ENCODE measurements around the gene CYP4F22. TPM values are rescaled to one million over a fixed set of nuclear protein-coding genes. Genes with fewer than 3 reads are reported as not detected.
"Not testable (repeated sequence)": the region's sequence is repeated elsewhere in the genome, so short reads cannot be mapped to it uniquely, and the experiment has no call there.

The CYP4F22 gene
- total RNA-seq, 2 donors from 2014 or later: 0.24 to 0.86 TPM

GRCh38 chr19:15584095-15584494 lies 75.8 kb downstream of the CYP4F22 start:
- no peaks in the 10 kb centered on the region for H3K9me3 Mint-ChIP-seq
- ATAC-seq (no peak), DNase-seq (ENCODE audit: low spot score) (no peak)
- no peaks in the 10 kb centered on the region for H3K36me3 Mint-ChIP-seq
- H3K27me3 Mint-ChIP-seq: peaks cover 20% of the 10 kb centered on the region in 2 donors
- peaks cover 0 to 6% of the 10 kb centered on the region in 2 donors for H3K4me1 Mint-ChIP-seq (ENCODE audit: low read depth in 2 of 2)
- no peak overlapping the region for H3K27ac Mint-ChIP-seq
- no peak overlapping the region for H3K4me3 Mint-ChIP-seq

- ATAC-seq (peak; percentile 80 to 84), DNase-seq (ENCODE audit: low spot score) (peak; percentile 84)
- Mint-ChIP-seq H3K27ac (no peak overlapping the region), H3K4me3 (no peak overlapping the region), H3K36me3 (no peaks in the 10 kb centered on the region), H3K9me3 (no peaks in the 10 kb centered on the region), H3K27me3 (peaks cover 20% of the 10 kb centered on the region in 2 donors), H3K4me1 (ENCODE audit: low read depth in 2 of 2) (peaks cover 0 to 6% of the 10 kb centered on the region in 2 donors)
Measured at GRCh38 chr19:15584541-15585115, 76.3 kb downstream of the CYP4F22 start.

DNA sequence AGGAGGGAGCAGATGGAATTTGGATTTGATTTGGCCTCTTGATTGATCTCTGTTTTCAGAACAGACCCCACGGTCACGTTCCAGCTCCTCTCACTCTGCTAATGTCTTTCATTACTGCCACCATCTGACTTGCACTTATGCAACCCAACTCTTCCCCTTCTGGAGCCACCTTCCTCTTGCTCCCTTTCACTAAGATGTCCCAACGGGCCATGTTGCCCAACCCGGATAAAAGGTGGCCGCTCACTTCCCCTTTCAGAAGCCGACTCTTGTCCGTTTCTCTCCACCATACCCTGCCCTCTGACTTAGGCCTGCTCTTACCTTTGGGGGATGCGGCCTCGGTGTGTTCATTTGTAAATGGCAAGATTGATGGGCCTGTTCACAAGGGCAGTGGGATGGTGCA lies 79.3 kb downstream of the CYP4F22 start:
- H3K27me3 Mint-ChIP-seq: peaks cover 6 to 15% of the 10 kb centered on the region in 2 donors
- ATAC-seq: no peak
- no peak for DNase-seq (ENCODE audit: low spot score)
- no peak overlapping the region for H3K27ac Mint-ChIP-seq
- H3K4me3 Mint-ChIP-seq: no peak overlapping the region
- H3K4me1 Mint-ChIP-seq (ENCODE audit: low read depth in 2 of 2): peaks cover 0 to 6% of the 10 kb centered on the region in 2 donors
- no peaks in the 10 kb centered on the region for H3K9me3 Mint-ChIP-seq
- H3K36me3 Mint-ChIP-seq: no peaks in the 10 kb centered on the region

DNA sequence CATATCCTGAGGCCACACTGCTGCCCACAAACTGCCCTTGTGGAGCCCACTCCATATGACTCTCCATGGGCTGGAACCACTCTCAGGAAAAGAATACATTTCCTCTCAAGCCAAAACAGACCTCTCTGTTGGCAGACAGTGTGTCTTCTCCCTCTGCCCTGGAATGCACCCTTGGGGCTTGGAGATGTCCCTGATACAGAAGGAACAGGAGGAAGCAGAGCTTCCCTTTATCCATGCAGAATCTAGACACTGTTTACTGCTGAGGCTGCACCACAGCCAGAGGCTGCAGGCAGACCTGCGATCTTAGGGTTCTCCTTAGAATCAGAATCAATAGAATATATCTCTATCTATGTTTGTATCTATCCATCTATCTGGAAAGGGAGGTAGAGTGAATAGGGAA lies 79.9 kb downstream of the CYP4F22 start:
- Mint-ChIP-seq H3K4me1 (ENCODE audit: low read depth in 2 of 2) (peaks cover 0 to 6% of the 10 kb centered on the region in 2 donors), H3K36me3 (no peaks in the 10 kb centered on the region), H3K4me3 (no peak overlapping the region), H3K27ac (no peak overlapping the region), H3K9me3 (no peaks in the 10 kb centered on the region), H3K27me3 (peaks cover 12 to 15% of the 10 kb centered on the region in 2 donors)
- DNase-seq (ENCODE audit: low spot score): no peak
- no peak for ATAC-seq

DNA sequence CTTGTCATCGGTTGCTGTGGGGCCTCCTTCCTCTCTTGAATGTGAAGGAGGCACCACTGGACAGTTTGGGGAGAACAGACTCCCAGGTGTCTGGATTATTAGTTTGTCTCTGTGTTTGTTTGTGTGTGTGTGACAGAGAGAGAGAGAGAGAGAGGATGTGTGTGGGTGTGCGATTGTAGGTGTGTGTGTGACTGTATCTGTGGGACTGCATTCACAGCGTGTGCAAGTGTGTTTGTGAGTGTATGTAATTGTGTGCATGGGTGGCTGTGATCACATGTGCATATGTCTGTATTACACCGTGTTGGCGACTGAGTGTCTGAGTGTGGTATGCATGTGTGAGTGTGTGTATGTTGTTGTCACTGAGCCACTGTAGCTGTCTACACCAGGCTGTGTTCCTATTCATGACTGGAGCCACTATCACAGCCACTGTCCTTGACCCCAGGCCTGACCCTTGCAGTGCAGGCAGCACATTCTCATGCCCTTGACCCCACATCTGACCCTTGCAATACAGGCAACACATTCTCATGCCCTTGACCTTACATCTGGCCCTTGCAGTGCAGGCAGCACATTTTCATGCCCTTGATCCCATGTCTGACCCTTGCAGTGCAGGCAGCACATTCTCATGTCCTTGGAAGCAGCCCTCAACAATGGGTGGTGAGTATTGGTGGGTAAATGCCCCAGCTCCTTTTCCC lies 81.6 kb downstream of the CYP4F22 start:
- Mint-ChIP-seq H3K4me1 (ENCODE audit: low read depth in 2 of 2) (no peaks in the 10 kb centered on the region), H3K9me3 (no peaks in the 10 kb centered on the region), H3K27ac (no peak overlapping the region), H3K36me3 (no peaks in the 10 kb centered on the region), H3K27me3 (peaks cover 20 to 28% of the 10 kb centered on the region in 2 donors), H3K4me3 (no peak overlapping the region)
- DNase-seq (ENCODE audit: low spot score) (no peak), ATAC-seq (no peak)

GRCh38 chr19:15591796-15592195 lies 83.5 kb downstream of the CYP4F22 start:
- Mint-ChIP-seq H3K27ac (no peak overlapping the region), H3K9me3 (peaks cover 5% of the 10 kb centered on the region), H3K4me1 (ENCODE audit: low read depth in 2 of 2) (no peaks in the 10 kb centered on the region), H3K4me3 (no peak overlapping the region), H3K36me3 (peaks cover 11% of the 10 kb centered on the region), H3K27me3 (peaks cover 30 to 43% of the 10 kb centered on the region in 2 donors)
- DNase-seq (ENCODE audit: low spot score): no peak
- no peak for ATAC-seq

- H3K27me3 Mint-ChIP-seq: peaks cover 30 to 46% of the 10 kb centered on the region in 2 donors
- ATAC-seq; H3K4me3 Mint-ChIP-seq; DNase-seq (ENCODE audit: low spot score); H3K27ac Mint-ChIP-seq; H3K9me3 Mint-ChIP-seq; H3K4me1 Mint-ChIP-seq (ENCODE audit: low read depth in 2 of 2): not testable (repeated sequence)
- H3K36me3 Mint-ChIP-seq: peaks cover 14% of the 10 kb centered on the region
Measured at GRCh38 chr19:15592506-15592905, 84.2 kb downstream of the CYP4F22 start.

DNA sequence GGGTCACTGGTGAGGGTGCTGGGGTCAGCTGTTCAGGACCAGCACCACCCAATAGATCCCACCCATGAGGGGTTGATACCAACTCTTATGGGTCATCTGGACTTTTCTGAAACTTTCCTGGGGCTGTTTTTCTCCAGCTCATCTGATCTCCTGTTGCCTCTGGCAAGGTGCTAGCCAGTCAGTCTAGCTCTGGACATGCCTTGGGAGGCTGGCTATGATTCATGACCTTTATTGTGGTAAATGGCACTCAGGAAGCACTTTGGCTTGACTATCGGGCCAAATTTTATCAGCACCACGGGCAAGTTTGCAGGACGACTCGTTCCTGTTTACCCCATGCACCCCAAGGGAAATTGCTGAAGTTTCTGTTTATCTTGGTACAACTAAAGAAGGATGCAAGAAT lies 85.4 kb downstream of the CYP4F22 start:
- H3K27ac Mint-ChIP-seq; H3K4me1 Mint-ChIP-seq (ENCODE audit: low read depth in 2 of 2); DNase-seq (ENCODE audit: low spot score); H3K4me3 Mint-ChIP-seq; H3K9me3 Mint-ChIP-seq; ATAC-seq: not testable (repeated sequence)
- peaks cover 21 to 41% of the 10 kb centered on the region in 2 donors for H3K27me3 Mint-ChIP-seq
- H3K36me3 Mint-ChIP-seq: peaks cover 14% of the 10 kb centered on the region

DNA sequence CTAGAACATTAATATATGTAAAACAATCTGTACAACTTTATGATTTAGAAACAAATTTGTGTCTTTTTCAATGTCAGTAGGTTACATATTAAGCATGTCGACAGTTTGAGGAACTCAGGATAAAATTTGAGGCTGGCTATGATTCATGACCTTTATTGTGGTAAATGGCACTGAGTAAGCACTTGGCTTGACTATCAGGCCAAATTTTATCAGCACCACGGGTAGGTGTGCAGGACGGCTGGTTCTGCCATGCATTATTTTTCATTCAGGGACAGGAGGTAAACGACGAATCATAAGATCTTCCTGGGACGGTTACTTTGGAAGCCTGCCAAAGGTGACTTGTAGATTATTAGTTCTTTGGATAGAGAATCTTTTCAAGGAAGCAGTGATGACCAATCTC lies 86.7 kb downstream of the CYP4F22 start:
- no peaks in the 10 kb centered on the region for H3K4me1 Mint-ChIP-seq (ENCODE audit: low read depth in 2 of 2)
- H3K9me3 Mint-ChIP-seq: peaks cover 5% of the 10 kb centered on the region
- peaks cover 21 to 41% of the 10 kb centered on the region in 2 donors for H3K27me3 Mint-ChIP-seq
- DNase-seq (ENCODE audit: low spot score) (no peak), ATAC-seq (no peak)
- no peak overlapping the region for H3K4me3 Mint-ChIP-seq
- no peak overlapping the region for H3K27ac Mint-ChIP-seq
- H3K36me3 Mint-ChIP-seq: peaks cover 14% of the 10 kb centered on the region

Other genes starting within 250 kb of the CYP4F22 start
- gene BRD4, start 176.0 kb upstream of the CYP4F22 start, total RNA-seq: 100 to 1,000 TPM; 111 to 161 TPM
- gene AKAP8, start 128.7 kb upstream of the CYP4F22 start, total RNA-seq: 10 to 100 TPM; 61.4 to 78.3 TPM
- 100 to 1,000 TPM in 1 of 2 donors, 10 to 100 TPM in 1; 72.8 to 123 TPM for gene AKAP8L, start 89.5 kb upstream of the CYP4F22 start, total RNA-seq
- gene WIZ, start 58.6 kb upstream of the CYP4F22 start, total RNA-seq: 10 to 100 TPM; 27.3 to 46.3 TPM
- gene RASAL3, start 44.0 kb upstream of the CYP4F22 start, total RNA-seq: 100 to 1,000 TPM; 129 to 158 TPM
- gene PGLYRP2, start 29.0 kb upstream of the CYP4F22 start, total RNA-seq: not detected
- gene CYP4F8, start 106.7 kb downstream of the CYP4F22 start, total RNA-seq: not detected
- gene CYP4F3, start 132.4 kb downstream of the CYP4F22 start, total RNA-seq: under 1 TPM in 1 of 2 donors, not detected in 1; 0.12 TPM
- not detected for gene CYP4F12, start 164.6 kb downstream of the CYP4F22 start, total RNA-seq
- not detected for gene OR10H2, start 219.5 kb downstream of the CYP4F22 start, total RNA-seq
- not detected for gene OR10H3, start 229.5 kb downstream of the CYP4F22 start, total RNA-seq

All from natural killer cell treated with Interleukin-12 subunit alpha and Interleukin-12 subunit beta and Interleukin-15 and Interleukin-18, amount 100 ng/mL, for 72 hours (primary cell).